IPS-15b (cell line): Measurements from ENCODE around the gene ZNF626.
"Not testable (repeated sequence)": the region's sequence is repeated elsewhere in the genome, so short reads cannot be mapped to it uniquely, and the experiment has no call there.

Experiments
- H3K27me3 ChIP-seq: one replicate; pipeline ENCODE4 v1.6.1; 2013; ENCODE audit warnings: low read length; ENCODE audit not compliant: control insufficient read depth, insufficient read depth
- H3K36me3 ChIP-seq: one replicate; pipeline ENCODE4 v1.6.1; 2013; ENCODE audit warnings: low read length; ENCODE audit not compliant: control insufficient read depth, insufficient read depth
- H3K4me1 ChIP-seq: one replicate; pipeline ENCODE4 v1.6.1; 2013; ENCODE audit warnings: mild to moderate bottlenecking, low read length; ENCODE audit not compliant: control insufficient read depth, insufficient read depth
- H3K4me3 ChIP-seq: one replicate; pipeline ENCODE4 v1.5.1; 2013; ENCODE audit warnings: low read depth, low read length
- H3K9ac ChIP-seq: one replicate; pipeline ENCODE4 v1.6.1; 2013; ENCODE audit warnings: low read depth, mild to moderate bottlenecking, low read length
- H3K9me3 ChIP-seq: one replicate; pipeline ENCODE4 v1.6.1; 2013; ENCODE audit warnings: mild to moderate bottlenecking, low read length; ENCODE audit not compliant: control insufficient read depth, insufficient read depth

The ZNF626 gene

GRCh38 chr19:20614971-20615370 is 46.4 kb downstream of the ZNF626 start:
- H3K27me3 ChIP-seq, H3K4me1 ChIP-seq, H3K9me3 ChIP-seq, H3K4me3 ChIP-seq, H3K36me3 ChIP-seq, H3K9ac ChIP-seq: not testable (repeated sequence)

- peaks cover 8% of the 10 kb centered on the region for H3K9me3 ChIP-seq
- no peaks in the 10 kb centered on the region for H3K36me3 ChIP-seq
- no peaks in the 10 kb centered on the region for H3K4me1 ChIP-seq
- no peak overlapping the region for H3K9ac ChIP-seq
- no peak overlapping the region for H3K4me3 ChIP-seq
- H3K27me3 ChIP-seq = no peaks in the 10 kb centered on the region
Measured at GRCh38 chr19:20612711-20613316, 48.6 kb downstream of the ZNF626 start.

- Histone ChIP-seq H3K36me3 (no peaks in the 10 kb centered on the region), H3K9ac (no peak overlapping the region), H3K9me3 (peaks cover 8% of the 10 kb centered on the region), H3K4me1 (no peaks in the 10 kb centered on the region), H3K4me3 (no peak overlapping the region), H3K27me3 (no peaks in the 10 kb centered on the region)
Measured at GRCh38 chr19:20611866-20612265, 49.5 kb downstream of the ZNF626 start.

- Histone ChIP-seq H3K4me3 (no peak overlapping the region), H3K36me3 (no peaks in the 10 kb centered on the region), H3K27me3 (no peaks in the 10 kb centered on the region), H3K4me1 (no peaks in the 10 kb centered on the region), H3K9ac (no peak overlapping the region), H3K9me3 (peaks cover 11% of the 10 kb centered on the region)
Measured at GRCh38 chr19:20607943-20608342, 53.4 kb downstream of the ZNF626 start.
